Uterus (tissue), 2 donors: Measurements from ENCODE around the gene PLEKHG1.

Experiments used
- POLR2A ChIP-seq, 2 donors: fragments of 450-650 bp; IDR thresholded peaks; one replicate each; pipeline ENCODE4 v1.6.1; 2016; ENCODE audit warnings: antibody characterized with exemption in 2 of 2, mild to moderate bottlenecking in 1 of 2, moderate library complexity in 1 of 2
- TF ChIP-seq, protein P1 (sequence below), 4 experiments: fragments of 200-600 bp in 2 of 4; fragments of 450-650 bp in 2 of 4; sonication (generic) in 2 of 4; IDR thresholded peaks; one replicate each; pipeline ENCODE4 v1.5.1; 2016 to 2019; ENCODE audit warnings: antibody characterized with exemption in 4 of 4, mild to moderate bottlenecking in 2 of 4, moderate library complexity in 1 of 4

DNA sequence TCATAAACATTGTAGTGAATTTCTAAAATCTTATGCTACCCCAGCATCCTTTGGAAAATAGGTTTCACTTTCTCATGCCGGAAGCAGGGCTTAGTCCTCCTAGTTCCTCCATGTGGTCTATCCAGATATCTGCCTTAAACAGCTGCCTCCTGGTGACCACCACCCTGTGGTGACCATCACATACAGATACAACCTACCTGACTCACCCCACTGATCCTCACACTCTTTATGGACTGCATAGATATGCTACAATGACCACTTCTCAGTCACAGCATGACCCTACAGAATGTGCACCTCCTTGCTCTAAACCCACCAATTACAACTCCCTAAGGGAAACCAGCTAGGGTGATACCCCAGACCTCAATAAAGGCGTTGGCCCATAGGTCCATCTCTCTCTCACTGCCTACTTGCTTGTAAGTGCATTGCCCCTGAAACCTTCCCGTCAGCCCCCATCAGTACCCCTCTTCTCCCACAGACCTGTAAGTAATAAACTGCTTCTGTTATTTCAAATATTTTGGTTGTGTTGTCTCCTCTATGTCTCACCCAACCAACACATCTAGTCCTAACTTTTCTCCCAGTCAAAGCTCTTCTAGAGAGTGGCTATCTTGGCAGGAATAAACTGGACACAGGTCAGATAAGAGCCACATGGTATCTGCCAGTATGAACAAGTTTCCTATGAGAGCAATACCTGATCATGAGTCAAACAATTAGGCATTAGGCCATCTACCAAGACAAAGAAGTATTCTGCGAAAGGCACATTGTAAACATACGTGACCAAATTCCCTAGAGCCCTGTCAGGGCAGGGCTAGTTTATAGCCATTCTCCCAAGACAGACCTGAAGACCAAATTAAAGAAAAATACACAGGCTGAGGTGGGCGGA is 39.4 kb upstream of the PLEKHG1 start:
- TF ChIP-seq, protein P1, sequence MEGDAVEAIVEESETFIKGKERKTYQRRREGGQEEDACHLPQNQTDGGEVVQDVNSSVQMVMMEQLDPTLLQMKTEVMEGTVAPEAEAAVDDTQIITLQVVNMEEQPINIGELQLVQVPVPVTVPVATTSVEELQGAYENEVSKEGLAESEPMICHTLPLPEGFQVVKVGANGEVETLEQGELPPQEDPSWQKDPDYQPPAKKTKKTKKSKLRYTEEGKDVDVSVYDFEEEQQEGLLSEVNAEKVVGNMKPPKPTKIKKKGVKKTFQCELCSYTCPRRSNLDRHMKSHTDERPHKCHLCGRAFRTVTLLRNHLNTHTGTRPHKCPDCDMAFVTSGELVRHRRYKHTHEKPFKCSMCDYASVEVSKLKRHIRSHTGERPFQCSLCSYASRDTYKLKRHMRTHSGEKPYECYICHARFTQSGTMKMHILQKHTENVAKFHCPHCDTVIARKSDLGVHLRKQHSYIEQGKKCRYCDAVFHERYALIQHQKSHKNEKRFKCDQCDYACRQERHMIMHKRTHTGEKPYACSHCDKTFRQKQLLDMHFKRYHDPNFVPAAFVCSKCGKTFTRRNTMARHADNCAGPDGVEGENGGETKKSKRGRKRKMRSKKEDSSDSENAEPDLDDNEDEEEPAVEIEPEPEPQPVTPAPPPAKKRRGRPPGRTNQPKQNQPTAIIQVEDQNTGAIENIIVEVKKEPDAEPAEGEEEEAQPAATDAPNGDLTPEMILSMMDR (IDR thresholded peaks at IDR 0.05) = no peak
- no peak for TF ChIP-seq POLR2A (IDR thresholded peaks at IDR 0.05)
